ENCODE results near the gene TBC1D19.

The TBC1D19 gene

GRCh38 chr4:26732356-26732755 is 148.5 kb downstream of the TBC1D19 start:
- TF ChIP-seq CTCF (conservative IDR thresholded peaks at IDR 0.05) = no peak
- no peak for TF ChIP-seq ZFX (IDR thresholded peaks at IDR 0.05)

GRCh38 chr4:26736621-26737020 is 152.7 kb downstream of the TBC1D19 start:
- TF ChIP-seq ZFX (IDR thresholded peaks at IDR 0.05) (no peak), CTCF (conservative IDR thresholded peaks at IDR 0.05) (no peak)
- no peak overlapping the region for H3K27ac ChIP-seq

More at GRCh38 chr4:26732356-26732755, 148.5 kb downstream of the TBC1D19 start:
- no peak overlapping the region for H3K27ac ChIP-seq

GRCh38 chr4:26737385-26737784 is 153.5 kb downstream of the TBC1D19 start:
- no peak overlapping the region for H3K27ac ChIP-seq
- TF ChIP-seq CTCF (conservative IDR thresholded peaks at IDR 0.05) = no peak

- no peak for TF ChIP-seq CTCF (conservative IDR thresholded peaks at IDR 0.05)
- TF ChIP-seq ZFX (IDR thresholded peaks at IDR 0.05) = no peak
- no peak overlapping the region for H3K27ac ChIP-seq
Observed at GRCh38 chr4:26741491-26741871, 157.6 kb downstream of the TBC1D19 start.

- H3K27ac ChIP-seq = no peak overlapping the region
- TF ChIP-seq ZFX (IDR thresholded peaks at IDR 0.05) (no peak), CTCF (conservative IDR thresholded peaks at IDR 0.05) (no peak)
Observed at GRCh38 chr4:26746802-26747213, 162.9 kb downstream of the TBC1D19 start.

GRCh38 chr4:26748811-26749210 is 164.9 kb downstream of the TBC1D19 start:
- no peak overlapping the region for H3K27ac ChIP-seq
- no peak for TF ChIP-seq ZFX (IDR thresholded peaks at IDR 0.05)
- no peak for TF ChIP-seq CTCF (conservative IDR thresholded peaks at IDR 0.05)

- TF ChIP-seq ZFX (IDR thresholded peaks at IDR 0.05) (no peak), CTCF (conservative IDR thresholded peaks at IDR 0.05) (no peak)
- H3K27ac ChIP-seq = no peak overlapping the region
Observed at GRCh38 chr4:26749867-26750266, 166.0 kb downstream of the TBC1D19 start.

Data from C4-2B (cell line).